Adipose tissue (tissue), 3 donors: Measurements from ENCODE around the gene EDIL3. TPM values are rescaled to one million over a fixed set of nuclear protein-coding genes. Genes with fewer than 3 reads are reported as not detected.
"Not testable (repeated sequence)": the region's sequence is repeated elsewhere in the genome, so short reads cannot be mapped to it uniquely, and the experiment has no call there.

ENCODE experiments used
- H3K27ac ChIP-seq: one replicate; pipeline ENCODE4 v1.5.1; 2013; ENCODE audit warnings: low read depth, low read length
- WGBS, 3 donors: extraction: QIAGEN DNeasy Blood & Tissue Kit; methylation state at CpG; one replicate each; pipeline ENCODE4 v1.1.7; 2013; 5-methylcytosine and 5-hydroxymethylcytosine counted together
- polyA plus RNA-seq, 3 donors: library from polyadenylated mRNA; stranded (reverse); fragments of 200-250 nt; gene quantifications; one replicate each; pipeline ENCODE4 v1.2.3, GENCODE V29; 2013
- donor health status: healthy with polysubstance abuse.
- donor health status: Bipolar disorder and iron deficiency.
- donor health status: healthy.

EDIL3 gene
- polyA plus RNA-seq, 3 donors = 1.0 to 2.8 (median 1.6) TPM

DNA sequence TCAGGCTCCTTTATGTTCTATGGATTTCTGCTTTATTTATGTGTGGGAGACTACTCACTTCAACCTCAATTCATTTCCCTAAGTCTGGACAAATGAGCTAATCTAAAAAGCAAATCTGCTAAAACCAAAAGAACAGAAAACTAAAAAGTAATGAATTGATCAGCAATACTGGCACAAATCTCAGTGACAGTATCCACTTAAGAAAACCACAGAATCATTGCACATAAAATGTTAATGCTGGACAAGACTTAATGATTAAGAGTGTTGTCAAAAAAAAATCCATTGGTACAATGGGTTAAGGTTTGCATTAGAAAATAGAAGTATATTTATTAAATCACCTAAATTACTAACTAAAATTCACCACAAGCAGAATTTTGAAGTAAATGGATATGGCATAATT, 147.6 kb downstream of the EDIL3 start:
- H3K27ac ChIP-seq = no peak overlapping the region

DNA sequence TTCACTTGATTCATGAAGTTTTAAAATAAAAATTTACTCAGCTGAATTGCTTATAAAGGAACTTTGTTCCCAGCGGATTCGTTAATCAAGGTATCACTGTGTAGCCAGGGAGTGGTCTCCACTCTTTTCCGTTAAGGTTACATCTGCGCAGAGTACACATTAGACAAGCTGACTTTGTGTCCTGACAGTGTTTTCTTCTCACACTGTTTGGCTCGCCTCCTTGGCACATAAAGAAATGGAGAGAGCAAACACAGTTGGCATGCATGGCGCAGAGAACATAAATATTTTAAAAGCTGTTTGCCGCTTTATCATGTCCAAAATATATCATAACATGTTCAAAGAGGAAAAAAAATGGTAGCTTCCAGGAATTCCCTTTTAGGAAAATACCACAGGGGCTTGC, 153.2 kb downstream of the EDIL3 start:
- WGBS, 3 donors = 58 to 71% (median 69%) methylated on average over 7 of the region's 7 CpGs
- H3K27ac ChIP-seq = no peak overlapping the region

DNA sequence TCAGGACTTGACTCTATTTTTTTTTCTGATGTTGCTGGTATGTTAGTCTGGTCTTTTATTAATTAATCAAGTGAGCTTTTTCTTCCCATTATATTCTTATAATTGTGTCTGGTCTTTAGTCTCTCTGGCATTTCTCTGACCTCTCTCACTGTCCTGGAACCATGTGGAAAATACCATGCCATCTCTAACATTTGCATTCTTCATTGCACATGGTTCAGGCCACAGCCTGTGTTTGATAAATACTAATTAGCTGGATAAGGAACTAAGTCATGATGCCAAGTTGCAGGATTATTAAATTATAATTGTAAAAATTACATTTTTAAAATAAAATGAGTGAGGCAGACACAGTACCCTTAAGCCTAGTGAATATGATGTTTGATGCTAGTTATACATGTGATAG, 155.6 kb downstream of the EDIL3 start:
- H3K27ac ChIP-seq = no peak overlapping the region

- H3K27ac ChIP-seq = no peak overlapping the region
Observed at GRCh38 chr5:84228266-84228665, 156.4 kb downstream of the EDIL3 start.

- no peak overlapping the region for H3K27ac ChIP-seq
Observed at GRCh38 chr5:84227236-84227635, 157.4 kb downstream of the EDIL3 start.

GRCh38 chr5:84218546-84218945, 166.1 kb downstream of the EDIL3 start:
- WGBS, 3 donors = 58 to 61% (median 58%) methylated on average over 5 of the region's 5 CpGs

DNA sequence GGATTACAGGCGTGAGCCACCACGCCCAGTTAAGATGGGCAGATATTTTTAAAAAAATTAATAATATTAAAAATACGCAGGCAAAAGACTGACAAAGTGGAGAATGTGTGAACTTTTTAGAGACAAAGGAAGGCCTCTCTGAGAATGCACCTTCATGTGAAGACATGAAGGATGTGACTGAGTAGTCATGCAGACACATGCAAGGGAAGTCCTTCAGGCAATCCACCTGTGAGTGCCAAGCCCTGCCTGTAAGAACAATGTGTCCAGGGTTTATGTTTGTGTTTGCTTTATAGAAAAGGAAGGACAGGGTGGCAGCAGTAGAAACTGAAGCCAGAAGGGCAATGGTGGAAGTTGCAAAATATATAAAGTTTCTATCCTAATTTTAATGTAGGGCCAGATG, 169.2 kb downstream of the EDIL3 start:
- H3K27ac ChIP-seq = no peak overlapping the region
- WGBS, 3 donors = 91 to 94% (median 93%) methylated on average over 3 of the region's 3 CpGs

More at GRCh38 chr5:84218546-84218945, 166.1 kb downstream of the EDIL3 start:
- H3K27ac ChIP-seq = no peak overlapping the region

DNA sequence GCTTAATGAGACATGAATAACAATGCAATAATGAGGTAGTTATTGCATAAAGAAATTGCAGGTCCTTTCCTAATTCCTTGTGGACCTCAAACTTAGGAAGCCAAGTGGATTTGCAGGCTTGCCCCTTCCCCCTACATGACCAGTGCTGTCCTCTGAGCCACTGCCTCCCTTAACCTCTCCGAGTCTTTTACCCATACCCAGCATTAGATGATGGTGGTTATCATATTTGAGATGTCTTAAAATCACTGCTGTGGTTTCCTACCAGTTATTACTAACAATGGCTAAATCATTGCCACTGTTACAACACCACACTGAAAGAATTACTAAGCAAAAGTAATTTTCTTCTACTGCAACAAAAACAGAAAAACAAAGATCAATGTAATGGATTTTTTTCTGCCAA, 170.8 kb downstream of the EDIL3 start:
- WGBS, 3 donors = 77 to 89% (median 84%) methylated on average over 1 of the region's 1 CpG
- no peak overlapping the region for H3K27ac ChIP-seq

GRCh38 chr5:84213212-84213611, 171.5 kb downstream of the EDIL3 start:
- 44 to 67% (median 52%) methylated on average over 1 of the region's 1 CpG for WGBS, 3 donors
- H3K27ac ChIP-seq = no peak overlapping the region

- WGBS, 3 donors = 55 to 87% (median 73%) methylated on average over 6 of the region's 6 CpGs
- no peak overlapping the region for H3K27ac ChIP-seq
Observed at GRCh38 chr5:84204772-84205171, 179.9 kb downstream of the EDIL3 start.

GRCh38 chr5:84202136-84202535, 182.5 kb downstream of the EDIL3 start:
- no peak overlapping the region for H3K27ac ChIP-seq
- WGBS, 3 donors = 63 to 77% (median 64%) methylated on average over 1 of the region's 1 CpG

GRCh38 chr5:84197538-84197937, 187.1 kb downstream of the EDIL3 start:
- 80 to 95% (median 81%) methylated on average over 2 of the region's 2 CpGs for WGBS, 3 donors
- H3K27ac ChIP-seq = no peak overlapping the region

- no peak overlapping the region for H3K27ac ChIP-seq
- WGBS, 3 donors = 27 to 60% (median 60%) methylated on average over 2 of the region's 2 CpGs
Observed at GRCh38 chr5:84191281-84191680, 193.4 kb downstream of the EDIL3 start.

DNA sequence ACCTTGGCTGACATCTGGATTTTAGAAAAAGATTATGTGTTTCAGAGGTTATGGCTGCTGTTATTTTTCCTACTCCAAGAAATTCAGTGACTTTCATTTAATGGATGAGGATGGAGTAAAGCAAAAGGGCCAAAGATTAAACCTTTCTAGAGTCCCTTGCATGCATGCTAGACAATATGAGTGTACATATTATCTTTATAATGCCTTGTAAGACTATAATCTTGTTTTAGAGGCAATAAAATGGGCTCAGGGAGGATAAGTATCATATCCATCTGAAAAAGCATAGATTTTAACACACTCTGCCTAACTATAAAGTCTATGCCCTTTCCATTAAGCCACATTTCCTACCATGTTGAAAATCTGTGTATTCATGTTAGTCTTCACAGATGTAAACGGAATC, 199.8 kb downstream of the EDIL3 start:
- WGBS, 3 donors = 76 to 80% (median 77%) methylated on average over 1 of the region's 1 CpG
- H3K27ac ChIP-seq = no peak overlapping the region

- 46 to 65% (median 63%) methylated on average over 3 of the region's 3 CpGs for WGBS, 3 donors
- no peak overlapping the region for H3K27ac ChIP-seq
Observed at GRCh38 chr5:84181093-84181492, 203.6 kb downstream of the EDIL3 start.

DNA sequence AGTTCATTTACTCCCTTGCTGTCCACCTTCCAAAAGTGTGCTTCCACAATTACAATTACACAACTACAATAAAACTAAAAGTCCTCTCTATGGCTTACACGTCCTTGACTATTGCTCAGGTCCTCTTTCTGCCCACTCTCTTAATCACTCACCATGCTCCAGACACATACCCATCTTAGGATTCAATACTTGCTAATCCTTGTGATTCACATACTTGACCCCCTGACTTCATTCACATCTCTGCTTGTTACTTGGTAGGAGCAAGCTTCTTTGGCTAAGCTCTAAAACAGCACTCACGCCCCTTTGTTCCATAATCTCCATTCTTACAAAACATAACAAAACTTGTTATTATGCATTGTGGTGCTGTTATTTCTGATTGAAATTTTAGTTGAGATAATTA, 215.8 kb downstream of the EDIL3 start:
- WGBS, 3 donors = 69 to 87% (median 81%) methylated on average over 2 of the region's 2 CpGs
- no peak overlapping the region for H3K27ac ChIP-seq

DNA sequence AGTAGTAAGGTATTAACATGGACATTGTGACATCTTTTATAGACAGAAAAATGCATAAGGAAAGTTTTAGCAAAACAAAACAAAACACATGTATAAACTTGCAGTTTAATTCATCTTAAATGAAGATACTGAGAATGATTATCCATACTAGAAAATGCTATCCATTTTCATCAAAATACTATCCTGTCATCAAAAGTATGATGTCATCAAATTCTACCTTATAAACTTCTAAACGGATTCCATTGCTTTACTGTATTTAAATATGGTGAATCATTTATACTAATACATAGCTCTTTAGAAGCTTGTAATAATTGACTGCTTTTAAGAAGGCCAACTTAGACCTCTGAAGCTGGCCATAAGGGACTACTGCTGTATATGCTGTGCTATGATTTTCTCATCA, 221.0 kb downstream of the EDIL3 start:
- WGBS, 3 donors = 74 to 77% (median 76%) methylated on average over 1 of the region's 1 CpG
- no peak overlapping the region for H3K27ac ChIP-seq

- 42 to 56% (median 50%) methylated on average over 1 of the region's 1 CpG for WGBS, 3 donors
- no peak overlapping the region for H3K27ac ChIP-seq
Observed at GRCh38 chr5:84162695-84163094, 222.0 kb downstream of the EDIL3 start.

DNA sequence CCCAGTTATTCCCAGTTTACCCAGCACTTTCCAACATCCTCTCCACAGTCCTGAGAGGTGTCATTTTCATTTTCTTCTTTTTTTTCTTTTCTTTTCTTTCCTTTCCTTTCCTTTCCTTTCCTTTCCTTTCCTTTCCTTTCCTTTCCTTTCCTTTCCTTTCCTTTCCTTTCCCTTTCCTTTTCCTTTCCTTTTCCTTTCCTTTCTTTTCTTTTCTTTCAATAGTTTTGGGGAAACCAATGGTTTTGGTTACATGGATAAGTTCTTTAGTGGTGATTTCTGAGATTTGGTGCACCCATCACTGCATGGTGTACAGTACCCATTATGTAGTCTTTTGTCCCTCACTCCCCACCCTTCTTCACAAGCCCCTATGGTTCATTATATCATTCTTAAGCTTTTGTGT, 224.0 kb downstream of the EDIL3 start:
- H3K27ac ChIP-seq = not testable (repeated sequence)

DNA sequence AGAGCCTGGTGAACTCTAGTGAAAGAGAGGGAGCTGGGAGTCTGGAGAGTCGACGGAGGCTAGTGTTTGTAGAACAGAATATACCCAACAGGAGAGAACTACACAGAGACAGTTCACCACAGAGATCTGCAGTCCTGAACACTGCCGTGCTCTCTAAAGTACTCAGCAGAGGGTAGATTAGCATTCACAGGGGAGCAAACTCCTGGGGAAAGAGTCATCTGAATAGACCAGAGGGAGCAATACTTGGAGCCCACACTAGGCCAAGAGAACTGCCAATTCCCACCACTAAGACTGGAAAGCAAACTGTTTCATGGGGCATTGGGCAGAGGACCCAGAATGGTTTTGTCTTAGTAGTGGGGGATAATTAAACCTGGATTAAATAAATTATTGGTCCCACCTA, 235.6 kb downstream of the EDIL3 start:
- H3K27ac ChIP-seq = no peak overlapping the region
- 83 to 88% (median 85%) methylated on average over 3 of the region's 3 CpGs for WGBS, 3 donors

DNA sequence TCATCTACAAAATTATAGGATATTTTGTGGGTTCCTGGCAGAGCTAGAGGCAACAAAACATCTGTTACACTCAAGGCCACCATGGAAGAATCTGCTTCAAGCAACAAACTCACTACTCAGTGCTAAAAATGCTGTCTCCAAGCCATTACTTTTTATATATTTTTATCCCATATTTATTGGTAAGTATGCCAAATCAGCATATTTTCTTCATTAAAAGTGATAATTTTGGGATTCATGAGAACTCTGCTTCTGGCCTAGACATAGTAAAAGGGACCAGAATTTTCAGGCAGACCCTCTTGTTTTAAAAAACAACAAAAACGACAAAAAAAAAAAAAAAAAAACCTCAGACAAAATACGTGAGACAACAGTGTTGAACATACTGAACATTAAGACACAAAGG, 236.0 kb downstream of the EDIL3 start:
- H3K27ac ChIP-seq = no peak overlapping the region
- 58 to 74% (median 65%) methylated on average over 2 of the region's 2 CpGs for WGBS, 3 donors

DNA sequence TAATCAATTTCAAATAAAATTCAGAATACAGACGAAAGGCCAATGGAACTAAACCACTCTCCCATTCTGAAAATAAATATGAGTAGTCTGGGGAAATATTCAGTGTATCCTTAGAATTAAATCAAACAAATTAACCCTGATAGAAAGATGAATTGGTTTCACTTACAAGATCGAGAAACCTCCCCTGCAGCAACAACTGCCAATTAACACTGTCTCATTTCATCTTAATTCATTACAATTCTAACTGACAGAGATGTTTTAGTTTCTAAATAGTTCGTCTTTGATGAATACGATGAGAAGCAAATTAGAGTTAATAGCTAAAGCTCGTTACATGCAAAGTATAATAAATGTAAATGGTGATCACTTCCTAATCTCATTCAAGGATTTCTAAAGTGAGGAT, 247.1 kb downstream of the EDIL3 start:
- no peak overlapping the region for H3K27ac ChIP-seq
- WGBS, 3 donors = 79 to 89% (median 81%) methylated on average over 5 of the region's 5 CpGs
